ENCODE measurements around the gene LHX3. TPM values are rescaled to one million over a fixed set of nuclear protein-coding genes. Genes with fewer than 3 reads are reported as not detected.

LHX3 gene
- total and polyA plus RNA-seq, 2 of the 4 experiments (the other 2 are of a cell fraction) = not detected

DNA sequence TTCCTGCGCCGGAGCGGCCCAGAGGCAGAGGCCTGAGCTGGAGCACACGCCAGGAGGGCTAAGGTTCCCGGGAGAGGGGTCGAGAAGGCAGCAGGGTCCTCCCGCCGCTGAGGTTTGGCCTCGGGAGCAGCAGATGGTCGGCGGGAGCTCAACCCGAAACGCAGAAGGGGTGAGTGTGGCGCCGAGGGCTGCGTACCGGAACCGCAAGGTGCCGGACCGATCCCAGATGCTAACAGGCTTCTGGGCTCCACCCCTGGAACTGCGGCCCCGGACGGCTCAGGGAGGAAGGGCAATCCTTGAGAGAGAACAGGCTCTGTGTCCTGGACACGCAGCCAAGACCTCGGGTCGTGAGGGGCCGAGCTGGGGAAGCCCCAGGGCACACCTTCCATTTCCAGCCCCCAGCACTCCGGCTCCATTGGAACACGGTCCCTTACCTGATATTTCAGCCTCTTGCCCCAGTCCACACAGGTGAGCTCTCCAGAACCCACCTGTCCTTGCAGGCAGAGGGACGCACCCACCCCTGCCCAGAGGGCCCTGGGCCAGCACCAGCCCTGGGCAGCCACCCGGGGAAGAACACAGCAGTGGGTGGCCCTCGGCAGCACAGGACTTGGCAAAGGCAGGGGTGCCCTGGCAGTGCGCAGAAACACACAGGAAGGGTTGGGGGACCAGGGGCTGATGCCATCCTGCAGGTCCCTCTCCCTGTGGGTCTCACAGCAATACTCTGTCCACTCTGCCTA is 1.4 kb downstream of the LHX3 start:
- Histone ChIP-seq H4K91ac (ENCODE audit: insufficient read depth, low read depth, low read length) (no peak overlapping the region), H3K4ac (ENCODE audit: low read depth, low read length) (no peak overlapping the region), H3K36me3 (ENCODE audit: control insufficient read depth, insufficient read depth, low read length) (no peaks in the 10 kb centered on the region), H3K9me1 (ENCODE audit: insufficient read depth, low read length) (no peaks in the 10 kb centered on the region), H2BK5ac (ENCODE audit: low read depth, low read length, poor library complexity, severe bottlenecking) (no peak overlapping the region), H3K27me3 (ENCODE audit: control insufficient read depth, insufficient read depth, low read length) (peaks cover 54% of the 10 kb centered on the region), H2BK120ac (ENCODE audit: low read depth, low read length) (no peak overlapping the region), H3K18ac (ENCODE audit: low read depth, low read length) (no peak overlapping the region), H2BK20ac (ENCODE audit: low read depth, low read length) (no peak overlapping the region), H3K14ac (replicated peaks; ENCODE audit: low read depth, low read length) (no peak overlapping the region), H3K4me1 (ENCODE audit: control insufficient read depth, insufficient read depth, low read length) (no peaks in the 10 kb centered on the region), H3K4me2 (ENCODE audit: low read depth, low read length) (no peak overlapping the region), H2BK15ac (ENCODE audit: low read depth, low read length) (no peak overlapping the region), H4K5ac (ENCODE audit: low read depth, low read length) (no peak overlapping the region), H4K20me1 (ENCODE audit: insufficient read depth, low read length) (peaks cover 27% of the 10 kb centered on the region), H2AFZ (replicated peaks; ENCODE audit: low read length, poor library complexity) (peak overlapping the region; percentile 5), H3K4me3 (ENCODE audit: insufficient read depth, low read depth, low read length) (no peak overlapping the region), H3K23ac (ENCODE audit: low read depth, low read length) (no peak overlapping the region), H3K9ac (ENCODE audit: low read depth, low read length) (no peak overlapping the region), H3K27ac (ENCODE audit: insufficient read depth, low read length) (no peak overlapping the region), H2AK9ac (replicated peaks; ENCODE audit: low read depth, low read length, poor library complexity) (no peak overlapping the region), H2AK5ac (ENCODE audit: low read depth, low read length) (no peak overlapping the region), H3K9me3 (ENCODE audit: control insufficient read depth, insufficient read depth, low read length) (no peaks in the 10 kb centered on the region), H3K79me1 (ENCODE audit: low read depth in 1 of 2, low read length in 2 of 2) (no peaks in the 10 kb centered on the region), H4K8ac (ENCODE audit: low read depth in 2 of 2, low read length in 2 of 2) (no peak overlapping the region), H3K56ac (ENCODE audit: extremely low read depth, insufficient read depth, low read length) (no peak overlapping the region)
- no peak for ATAC-seq (ENCODE audit: low read depth)
- intact Hi-C loops (cut with micrococcal nuclease) = no loop called here
- WGBS, 2 experiments (ENCODE audit: extremely low coverage in 2 of 2, insufficient read length in 1 of 2) = 9% methylated on average over 19 of the region's 33 CpGs; no CpG with 5 or more reads in 1 of the 2 experiments
- ChIA-PET POLR2A (ENCODE audit: unreplicated experiment) (no interaction called here), CTCF (no interaction called here)
- BruUV-seq (replicated peaks) = no TSS peak
- TF ChIP-seq, protein P1, sequence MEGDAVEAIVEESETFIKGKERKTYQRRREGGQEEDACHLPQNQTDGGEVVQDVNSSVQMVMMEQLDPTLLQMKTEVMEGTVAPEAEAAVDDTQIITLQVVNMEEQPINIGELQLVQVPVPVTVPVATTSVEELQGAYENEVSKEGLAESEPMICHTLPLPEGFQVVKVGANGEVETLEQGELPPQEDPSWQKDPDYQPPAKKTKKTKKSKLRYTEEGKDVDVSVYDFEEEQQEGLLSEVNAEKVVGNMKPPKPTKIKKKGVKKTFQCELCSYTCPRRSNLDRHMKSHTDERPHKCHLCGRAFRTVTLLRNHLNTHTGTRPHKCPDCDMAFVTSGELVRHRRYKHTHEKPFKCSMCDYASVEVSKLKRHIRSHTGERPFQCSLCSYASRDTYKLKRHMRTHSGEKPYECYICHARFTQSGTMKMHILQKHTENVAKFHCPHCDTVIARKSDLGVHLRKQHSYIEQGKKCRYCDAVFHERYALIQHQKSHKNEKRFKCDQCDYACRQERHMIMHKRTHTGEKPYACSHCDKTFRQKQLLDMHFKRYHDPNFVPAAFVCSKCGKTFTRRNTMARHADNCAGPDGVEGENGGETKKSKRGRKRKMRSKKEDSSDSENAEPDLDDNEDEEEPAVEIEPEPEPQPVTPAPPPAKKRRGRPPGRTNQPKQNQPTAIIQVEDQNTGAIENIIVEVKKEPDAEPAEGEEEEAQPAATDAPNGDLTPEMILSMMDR (conservative IDR thresholded peaks at IDR 0.05; ENCODE audit: low read depth, low read length) = no peak
- dilution Hi-C loops (cut with HindIII; ENCODE audit: low sequenced_read_pairs, unreplicated experiment) = no loop called here
- DNase-seq = no peak
- in situ Hi-C loops (cut with MboI; ENCODE audit: low sequenced_read_pairs) = no loop called here

All from IMR-90 (cell line).